BJ (cell line): Measurements from ENCODE around the gene KDM4C. TPM values are rescaled to one million over a fixed set of nuclear protein-coding genes. Genes with fewer than 3 reads are reported as not detected.

Experiments
- CTCF ChIA-PET: fragments of 350-600 bp; formaldehyde crosslinking; extraction: SDS; loops from one replicate; lab custom pipeline; 2021; ENCODE audit warnings: antibody characterized with exemption, inconsistent platforms; lab: Yijun Ruan, JAX
- POLR2A ChIA-PET: fragments of 300-600 bp; sonication (Branson Sonifier 250); formaldehyde crosslinking; extraction: SDS; loops from one replicate; lab custom pipeline; 2021; ENCODE audit warnings: antibody characterized with exemption; lab: Charles Lee
- DNase-seq: peaks from one replicate; pipeline ENCODE4 v3.0.0-alpha.2; 2011; ENCODE audit warnings: low read depth
- H3K27me3 ChIP-seq: 2 replicates; pipeline ENCODE4 v1.6.0; 2011; ENCODE audit warnings: low read length; ENCODE audit not compliant: control insufficient read depth, insufficient read depth
- H3K36me3 ChIP-seq: 2 replicates; pipeline ENCODE4 v1.5.1; 2011; ENCODE audit warnings: low read length; ENCODE audit not compliant: control insufficient read depth, insufficient read depth
- H3K4me3 ChIP-seq: 2 replicates; pipeline ENCODE4 v1.5.1; 2011; ENCODE audit warnings: low read depth, mild to moderate bottlenecking, control low read depth, low read length
- CTCF ChIP-seq: IDR thresholded peaks from 2 replicates; pipeline ENCODE4 v1.5.1; 2011; ENCODE audit warnings: low read depth, mild to moderate bottlenecking, control low read depth, inconsistent platforms, low read length, moderate library complexity; ENCODE audit not compliant: insufficient read depth
- polyA plus RNA-seq: library from polyadenylated mRNA; depleted of rRNA; stranded (reverse); fragments of >200 nt; gene quantifications from 2 replicates; pipeline ENCODE4 v1.2.3, GENCODE V29; 2011

The KDM4C gene
- polyA plus RNA-seq, 1 experiment: 11.3 TPM

- no peak overlapping the region for H3K4me3 ChIP-seq
- CTCF ChIA-PET: no interaction called here
- TF ChIP-seq CTCF: no peak
Measured at GRCh38 chr9:6901180-6901579, 143.4 kb downstream of the KDM4C start.

GRCh38 chr9:6902423-6902822 is 144.7 kb downstream of the KDM4C start:
- Histone ChIP-seq H3K4me3 (no peak overlapping the region), H3K27me3 (no peaks in the 10 kb centered on the region), H3K36me3 (no peaks in the 10 kb centered on the region)
- TF ChIP-seq CTCF: no peak
- CTCF ChIA-PET: no interaction called here
- POLR2A ChIA-PET: no interaction called here
- DNase-seq: no peak

More at GRCh38 chr9:6901180-6901579, 143.4 kb downstream of the KDM4C start:
- no peak for DNase-seq
- POLR2A ChIA-PET: no interaction called here
- H3K36me3 ChIP-seq: no peaks in the 10 kb centered on the region
- H3K27me3 ChIP-seq: no peaks in the 10 kb centered on the region

DNA sequence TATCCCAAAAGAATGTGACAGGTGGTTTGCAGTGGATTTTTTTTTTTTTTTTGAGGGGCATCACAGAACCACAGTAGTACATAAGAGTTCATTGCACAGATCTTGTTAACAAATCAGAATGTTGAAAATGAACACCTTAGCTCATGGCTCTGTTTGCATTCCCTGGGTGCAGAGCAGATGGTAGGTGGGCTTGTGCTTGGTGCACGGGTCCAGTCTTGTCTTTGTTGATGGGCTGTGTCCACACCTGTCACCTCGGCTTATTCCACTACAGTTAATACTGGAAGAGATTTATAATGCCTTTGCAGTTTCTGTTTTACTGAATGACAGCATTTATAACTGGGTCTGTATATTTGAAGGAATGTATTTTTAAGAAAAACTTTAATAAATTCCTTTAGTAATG is 146.6 kb downstream of the KDM4C start:
- no peak for DNase-seq
- POLR2A ChIA-PET: no interaction called here
- Histone ChIP-seq H3K27me3 (no peaks in the 10 kb centered on the region), H3K36me3 (no peaks in the 10 kb centered on the region), H3K4me3 (no peak overlapping the region)
- CTCF ChIA-PET: no interaction called here
- TF ChIP-seq CTCF: no peak

DNA sequence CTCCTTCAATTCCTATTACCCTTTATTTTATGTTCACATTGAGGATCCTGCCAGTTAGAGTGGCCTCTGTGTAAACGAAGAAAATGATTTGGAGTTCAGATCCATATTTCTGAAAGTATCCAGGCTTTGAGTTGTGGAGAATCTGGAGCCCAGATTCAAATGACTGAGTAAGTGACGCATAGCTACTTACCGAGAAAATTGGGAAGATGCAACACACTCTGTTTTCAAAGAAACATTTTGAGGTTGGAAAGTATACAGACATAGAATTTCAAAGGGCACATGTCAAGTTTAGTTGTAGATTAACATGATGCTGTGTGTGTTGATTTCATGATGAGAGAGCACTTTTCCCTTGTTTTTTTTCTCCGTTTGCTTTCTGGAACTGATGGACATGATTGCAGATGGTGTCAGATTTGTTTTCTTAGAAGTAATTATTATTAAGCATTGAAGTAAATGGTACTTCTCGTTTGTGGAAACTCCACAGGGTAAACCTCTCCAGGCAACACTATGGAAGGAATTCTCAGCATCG is 148.1 kb downstream of the KDM4C start:
- no peak overlapping the region for H3K4me3 ChIP-seq
- no peak for DNase-seq
- H3K36me3 ChIP-seq: no peaks in the 10 kb centered on the region
- no peaks in the 10 kb centered on the region for H3K27me3 ChIP-seq
- ChIA-PET CTCF (interaction anchor here (0.8 kb wide), 1 partner anchor 78 kb away, joined by 4 read pairs; no protein-coding TSS in a partner anchor), POLR2A (no interaction called here)
- no peak for TF ChIP-seq CTCF

DNA sequence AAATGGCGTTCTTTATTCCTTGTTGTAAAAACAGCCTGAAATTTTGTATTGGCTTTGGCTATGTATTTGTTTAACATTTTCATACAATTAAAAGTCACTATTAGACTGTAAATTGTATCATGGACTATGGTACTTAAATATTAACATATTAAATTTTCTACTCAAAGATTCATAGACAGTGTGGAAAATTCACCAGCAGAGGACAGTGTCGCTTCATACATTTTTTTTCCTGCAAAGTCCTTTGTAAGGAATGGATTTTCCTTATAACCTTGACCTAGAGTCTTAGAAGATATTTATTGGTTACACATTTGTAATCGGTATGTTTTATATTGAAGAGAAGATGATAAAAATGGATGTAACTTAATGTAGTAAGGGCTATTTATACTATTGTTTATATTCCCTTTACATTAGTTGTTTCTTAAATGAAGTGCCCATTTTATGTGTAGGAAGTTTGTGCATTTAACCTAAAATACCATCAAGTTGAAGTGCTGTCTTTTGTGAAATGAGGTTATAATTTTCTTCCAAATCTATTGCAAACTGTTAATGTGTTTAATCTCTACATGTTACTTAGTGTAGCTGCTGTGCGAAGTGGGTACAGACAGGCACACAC is 150.1 kb downstream of the KDM4C start:
- DNase-seq: no peak
- H3K4me3 ChIP-seq: no peak overlapping the region
- CTCF ChIA-PET: interaction anchor here (0.6 to 2.1 kb wide), 5 partner anchors 10 to 268 kb away, joined by 3 to 8 read pairs (median 3); no protein-coding TSS in a partner anchor
- POLR2A ChIA-PET: no interaction called here
- no peaks in the 10 kb centered on the region for H3K36me3 ChIP-seq
- H3K27me3 ChIP-seq: no peaks in the 10 kb centered on the region
- peak; percentile 72 for TF ChIP-seq CTCF
